Activated T-cell treated with anti-CD3 and anti-CD28 coated beads, Interleukin-2, amount 50 U/mL, for 72 hours (primary cell): ENCODE measurements around the gene PKHD1. TPM values are rescaled to one million over a fixed set of nuclear protein-coding genes. Genes with fewer than 3 reads are reported as not detected.

Experiments used
- ATAC-seq, 2 donors: fragments of 150-1000 bp; cut with Tn5 transposase; replicated peaks in 1 of 2; 2 replicates each; pipeline ENCODE4 v1.10.0; 2021; ENCODE audit warnings: moderate library complexity in 2 of 2, mild to moderate bottlenecking in 1 of 2
- DNase-seq, 2 donors: peaks; one replicate each; pipeline ENCODE4 v3.0.0; 2021 to 2022; ENCODE audit warnings: mixed read lengths in 1 of 2
- H3K27ac Mint-ChIP-seq: one replicate; pipeline ENCODE4 v1.8.0; 2022; ENCODE audit warnings: mild to moderate bottlenecking, moderate library complexity, mixed read lengths
- H3K27me3 Mint-ChIP-seq: one replicate; pipeline ENCODE4 v1.8.0; 2022; ENCODE audit warnings: low read depth, mixed read lengths
- H3K36me3 Mint-ChIP-seq, 2 donors: one replicate each; pipeline ENCODE4 v1.8.0; 2022; ENCODE audit warnings: mixed read lengths in 2 of 2, mild to moderate bottlenecking in 1 of 2; ENCODE audit not compliant: insufficient read depth in 2 of 2
- H3K4me1 Mint-ChIP-seq: one replicate; pipeline ENCODE4 v1.8.0; 2022; ENCODE audit warnings: low read depth, mixed read lengths
- H3K4me3 Mint-ChIP-seq, 2 donors: one replicate each; pipeline ENCODE4 v1.8.0; 2022; ENCODE audit warnings: mild to moderate bottlenecking in 2 of 2, mixed read lengths in 2 of 2, moderate library complexity in 2 of 2
- H3K9me3 Mint-ChIP-seq, 2 donors: one replicate each; pipeline ENCODE4 v1.8.0; 2022; ENCODE audit warnings: mixed read lengths in 2 of 2
- total RNA-seq, 2 donors: library from RNA; stranded (reverse); gene quantifications; one replicate each; pipeline ENCODE4 v1.2.3, GENCODE V29; 2022

The PKHD1 gene
- total RNA-seq, 2 donors from 2014 or later, result 0.02 TPM

- Mint-ChIP-seq H3K36me3 (no peaks in the 10 kb centered on the region), H3K27me3 (no peaks in the 10 kb centered on the region), H3K4me1 (no peaks in the 10 kb centered on the region)
Observed at GRCh38 chr6:51675020-51675921, 412.1 kb downstream of the PKHD1 start.

GRCh38 chr6:51663525-51663924, 423.9 kb downstream of the PKHD1 start:
- Mint-ChIP-seq H3K4me3 (no peak overlapping the region), H3K36me3 (no peaks in the 10 kb centered on the region), H3K4me1 (no peaks in the 10 kb centered on the region), H3K9me3 (no peaks in the 10 kb centered on the region), H3K27ac (no peak overlapping the region), H3K27me3 (no peaks in the 10 kb centered on the region)
- no peak for DNase-seq
- ATAC-seq, result no peak

More at GRCh38 chr6:51675020-51675921, 412.1 kb downstream of the PKHD1 start:
- ATAC-seq, result no peak
- DNase-seq, result no peak
- Mint-ChIP-seq H3K9me3 (no peaks in the 10 kb centered on the region), H3K4me3 (no peak overlapping the region), H3K27ac (no peak overlapping the region)

DNA sequence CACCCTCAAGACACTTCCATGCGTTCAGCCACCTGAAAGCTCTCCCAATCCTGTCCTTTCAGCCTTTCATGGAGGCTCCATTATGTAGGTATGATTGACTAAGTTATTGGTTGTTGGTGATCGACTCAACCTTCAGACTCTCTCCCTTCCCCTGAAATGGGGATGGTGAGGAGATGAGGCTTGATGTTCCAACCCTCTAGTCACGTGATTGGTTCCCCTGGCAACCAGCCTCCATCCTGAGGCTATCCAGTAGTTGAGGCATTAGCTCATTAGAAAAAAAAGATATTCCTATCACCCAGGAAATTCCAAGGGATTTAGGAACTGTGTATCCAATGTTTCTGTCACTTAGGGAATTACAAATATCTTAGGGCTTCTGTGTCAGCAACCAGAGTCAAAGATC, 426.6 kb downstream of the PKHD1 start:
- H3K27ac Mint-ChIP-seq, result no peak overlapping the region
- H3K27me3 Mint-ChIP-seq, result no peaks in the 10 kb centered on the region
- no peak for DNase-seq

GRCh38 chr6:51657491-51657890, 429.9 kb downstream of the PKHD1 start:
- Mint-ChIP-seq H3K27ac (no peak overlapping the region), H3K4me3 (no peak overlapping the region), H3K36me3 (no peaks in the 10 kb centered on the region), H3K27me3 (no peaks in the 10 kb centered on the region), H3K4me1 (no peaks in the 10 kb centered on the region), H3K9me3 (peaks cover 0 to 3% of the 10 kb centered on the region in 2 donors)
- ATAC-seq (no peak), DNase-seq (no peak)

More for the DNA sequence above, 426.6 kb downstream of the PKHD1 start:
- Mint-ChIP-seq H3K9me3 (no peaks in the 10 kb centered on the region), H3K4me1 (no peaks in the 10 kb centered on the region), H3K36me3 (no peaks in the 10 kb centered on the region), H3K4me3 (no peak overlapping the region)
- no peak for ATAC-seq

GRCh38 chr6:51655517-51655916, 431.9 kb downstream of the PKHD1 start:
- H3K27ac Mint-ChIP-seq, result no peak overlapping the region
- H3K9me3 Mint-ChIP-seq, result peaks cover 0 to 3% of the 10 kb centered on the region in 2 donors
- DNase-seq (no peak), ATAC-seq (no peak)
- no peaks in the 10 kb centered on the region for H3K4me1 Mint-ChIP-seq
- H3K36me3 Mint-ChIP-seq, result no peaks in the 10 kb centered on the region
- no peaks in the 10 kb centered on the region for H3K27me3 Mint-ChIP-seq
- no peak overlapping the region for H3K4me3 Mint-ChIP-seq

DNA sequence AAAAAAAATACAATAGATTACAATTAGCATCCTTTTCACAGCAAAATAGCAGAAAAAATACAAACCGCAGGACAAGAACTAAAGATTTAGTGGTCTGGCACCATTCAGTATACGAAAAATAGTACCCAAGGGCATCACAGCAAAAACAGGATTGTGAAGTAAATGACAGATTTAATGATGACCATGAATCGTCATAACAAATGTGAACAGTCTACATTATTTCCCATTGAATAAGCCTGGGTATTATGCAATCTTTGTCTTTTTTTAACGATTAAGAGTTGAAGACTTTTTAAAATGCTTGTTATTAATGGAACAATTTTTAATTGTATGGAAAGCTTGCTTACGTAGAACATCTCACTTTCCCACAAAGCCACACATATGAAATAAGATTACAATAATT, 432.8 kb downstream of the PKHD1 start:
- no peaks in the 10 kb centered on the region for H3K27me3 Mint-ChIP-seq
- H3K27ac Mint-ChIP-seq, result no peak overlapping the region
- DNase-seq, result no peak

DNA sequence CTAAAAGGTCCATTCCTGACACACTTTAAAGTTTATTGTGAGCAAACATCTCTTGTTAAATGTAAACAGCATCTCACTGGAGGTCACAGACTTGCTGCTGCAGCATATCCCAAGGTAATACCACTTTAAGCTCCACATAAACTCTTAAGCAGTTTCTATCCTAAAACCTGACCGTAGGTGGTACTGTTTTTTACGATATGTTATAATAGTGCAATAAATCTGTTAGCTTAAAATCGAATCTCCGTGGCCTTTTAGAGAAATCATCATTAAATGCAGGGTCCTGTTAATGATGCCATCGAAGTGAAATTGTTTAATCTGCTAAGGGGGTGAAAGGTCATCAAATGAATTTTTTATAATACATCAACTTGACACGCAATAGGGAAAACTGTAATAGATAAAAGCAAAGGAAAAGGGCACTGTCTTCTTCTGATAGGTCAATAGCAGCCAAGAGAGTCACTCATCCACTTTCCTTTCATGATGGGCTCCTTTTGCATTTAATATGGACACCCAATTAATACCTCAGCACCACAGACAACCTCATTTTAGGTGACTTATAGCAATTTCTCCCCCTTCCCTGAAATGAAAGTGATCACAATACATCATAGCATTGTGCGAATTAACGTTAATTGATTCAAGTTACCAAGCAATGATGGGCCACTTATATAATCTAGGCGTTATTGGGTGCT, 436.1 kb downstream of the PKHD1 start:
- ATAC-seq (no peak), DNase-seq (no peak)
- H3K27ac Mint-ChIP-seq, result no peak overlapping the region
- H3K4me3 Mint-ChIP-seq, result no peak overlapping the region
- H3K9me3 Mint-ChIP-seq, result peaks cover 0 to 7% of the 10 kb centered on the region in 2 donors
- no peaks in the 10 kb centered on the region for H3K27me3 Mint-ChIP-seq
- no peaks in the 10 kb centered on the region for H3K36me3 Mint-ChIP-seq
- no peaks in the 10 kb centered on the region for H3K4me1 Mint-ChIP-seq

More for the DNA sequence above, 432.8 kb downstream of the PKHD1 start:
- no peaks in the 10 kb centered on the region for H3K36me3 Mint-ChIP-seq
- H3K9me3 Mint-ChIP-seq, result peaks cover 0 to 3% of the 10 kb centered on the region in 2 donors
- no peaks in the 10 kb centered on the region for H3K4me1 Mint-ChIP-seq
- no peak for ATAC-seq
- no peak overlapping the region for H3K4me3 Mint-ChIP-seq

GRCh38 chr6:51648774-51649173, 438.6 kb downstream of the PKHD1 start:
- H3K27me3 Mint-ChIP-seq, result no peaks in the 10 kb centered on the region
- no peaks in the 10 kb centered on the region for H3K4me1 Mint-ChIP-seq
- no peak overlapping the region for H3K27ac Mint-ChIP-seq
- ATAC-seq (no peak), DNase-seq (no peak)
- peaks cover 0 to 7% of the 10 kb centered on the region in 2 donors for H3K9me3 Mint-ChIP-seq
- no peaks in the 10 kb centered on the region for H3K36me3 Mint-ChIP-seq
- H3K4me3 Mint-ChIP-seq, result no peak overlapping the region

- H3K27ac Mint-ChIP-seq, result no peak overlapping the region
- H3K4me1 Mint-ChIP-seq, result no peaks in the 10 kb centered on the region
- DNase-seq (no peak), ATAC-seq (no peak)
- H3K27me3 Mint-ChIP-seq, result no peaks in the 10 kb centered on the region
- no peak overlapping the region for H3K4me3 Mint-ChIP-seq
- peaks cover under 1 to 4% of the 10 kb centered on the region in 2 donors for H3K9me3 Mint-ChIP-seq
- no peaks in the 10 kb centered on the region for H3K36me3 Mint-ChIP-seq
Observed at GRCh38 chr6:51648236-51648635, 439.2 kb downstream of the PKHD1 start.

GRCh38 chr6:51644426-51644825, 443.0 kb downstream of the PKHD1 start:
- no peak for DNase-seq
- ATAC-seq, result no peak
- Mint-ChIP-seq H3K27me3 (no peaks in the 10 kb centered on the region), H3K36me3 (no peaks in the 10 kb centered on the region), H3K4me3 (no peak overlapping the region), H3K27ac (no peak overlapping the region), H3K9me3 (peaks cover 4 to 13% of the 10 kb centered on the region in 2 donors), H3K4me1 (no peaks in the 10 kb centered on the region)

GRCh38 chr6:51640021-51640420, 447.4 kb downstream of the PKHD1 start:
- no peak overlapping the region for H3K27ac Mint-ChIP-seq
- DNase-seq (no peak), ATAC-seq (no peak)
- no peaks in the 10 kb centered on the region for H3K27me3 Mint-ChIP-seq
- no peaks in the 10 kb centered on the region for H3K4me1 Mint-ChIP-seq
- peaks cover 4 to 9% of the 10 kb centered on the region in 2 donors for H3K9me3 Mint-ChIP-seq
- H3K36me3 Mint-ChIP-seq, result no peaks in the 10 kb centered on the region
- H3K4me3 Mint-ChIP-seq, result no peak overlapping the region

DNA sequence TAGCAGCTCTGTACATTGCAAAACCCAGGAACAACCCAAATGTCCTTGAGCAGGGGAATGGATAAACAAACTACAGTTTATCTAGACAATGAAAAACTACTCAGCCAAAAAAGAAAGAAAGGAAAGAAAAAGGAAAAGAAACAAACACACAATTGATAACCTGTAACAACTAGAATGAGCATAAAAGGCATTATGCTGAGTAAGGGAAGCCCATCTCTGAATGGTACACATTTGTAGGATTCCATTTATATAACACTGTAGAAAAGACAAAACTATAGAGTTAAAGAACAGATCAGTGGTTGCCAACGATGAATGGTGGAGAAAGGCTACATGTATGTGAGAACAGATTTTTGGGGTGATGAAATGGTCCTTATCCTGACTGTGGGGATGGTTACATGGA, 454.0 kb downstream of the PKHD1 start:
- ATAC-seq (no peak), DNase-seq (no peak)
- H3K4me3 Mint-ChIP-seq, result no peak overlapping the region
- no peak overlapping the region for H3K27ac Mint-ChIP-seq
- H3K9me3 Mint-ChIP-seq, result no peaks in the 10 kb centered on the region
- H3K4me1 Mint-ChIP-seq, result no peaks in the 10 kb centered on the region
- no peaks in the 10 kb centered on the region for H3K36me3 Mint-ChIP-seq
- H3K27me3 Mint-ChIP-seq, result no peaks in the 10 kb centered on the region

DNA sequence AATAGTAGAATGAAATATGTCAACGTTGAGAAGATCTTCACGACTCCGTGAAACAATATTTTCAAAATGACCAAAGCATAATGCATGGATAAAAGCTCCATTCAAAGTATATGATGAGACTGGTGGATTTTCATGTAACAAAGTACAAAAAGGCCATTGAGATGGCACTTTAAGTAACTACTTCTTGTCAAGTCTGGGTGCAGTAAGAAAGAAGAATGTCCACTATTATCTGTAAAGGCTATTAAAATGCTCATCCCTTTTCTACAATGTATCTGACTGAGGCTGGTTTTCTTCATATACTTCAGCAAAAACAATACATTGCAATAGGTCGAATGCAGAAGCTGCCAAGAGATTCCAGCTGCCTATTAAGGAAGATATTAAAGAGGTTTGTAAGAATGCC, 457.4 kb downstream of the PKHD1 start:
- no peaks in the 10 kb centered on the region for H3K36me3 Mint-ChIP-seq
- H3K9me3 Mint-ChIP-seq, result no peaks in the 10 kb centered on the region
- ATAC-seq (no peak), DNase-seq (no peak)
- H3K27me3 Mint-ChIP-seq, result no peaks in the 10 kb centered on the region
- H3K4me3 Mint-ChIP-seq, result no peak overlapping the region
- H3K4me1 Mint-ChIP-seq, result no peaks in the 10 kb centered on the region
- no peak overlapping the region for H3K27ac Mint-ChIP-seq
